Measurements from ENCODE around the gene B3GAT1. TPM values are rescaled to one million over a fixed set of nuclear protein-coding genes. Genes with fewer than 3 reads are reported as not detected.

B3GAT1 gene
- total and polyA plus RNA-seq, 9 donors = 0.11 to 1.4 (median 0.23) TPM

GRCh38 chr11:134382830-134383229, 29.2 kb downstream of the B3GAT1 start:
- H3K9me3 ChIP-seq = no peaks in the 10 kb centered on the region
- intact Hi-C loops (cut with DNase I) = no loop called here
- no peak for DNase-seq
- H3K36me3 ChIP-seq = no peaks in the 10 kb centered on the region
- no peaks in the 10 kb centered on the region for H3K27me3 ChIP-seq
- H3K4me3 ChIP-seq = no peak overlapping the region
- H3K4me1 ChIP-seq (ENCODE audit: insufficient read depth) = no peaks in the 10 kb centered on the region
- WGBS, 3 donors = 93 to 94% (median 93%) methylated on average over 24 of the region's 24 CpGs
- TF ChIP-seq CTCF (IDR thresholded peaks at IDR 0.05) = no peak
- TF ChIP-seq POLR2A (IDR thresholded peaks at IDR 0.05) = no peak
- no peak overlapping the region for H3K27ac ChIP-seq

DNA sequence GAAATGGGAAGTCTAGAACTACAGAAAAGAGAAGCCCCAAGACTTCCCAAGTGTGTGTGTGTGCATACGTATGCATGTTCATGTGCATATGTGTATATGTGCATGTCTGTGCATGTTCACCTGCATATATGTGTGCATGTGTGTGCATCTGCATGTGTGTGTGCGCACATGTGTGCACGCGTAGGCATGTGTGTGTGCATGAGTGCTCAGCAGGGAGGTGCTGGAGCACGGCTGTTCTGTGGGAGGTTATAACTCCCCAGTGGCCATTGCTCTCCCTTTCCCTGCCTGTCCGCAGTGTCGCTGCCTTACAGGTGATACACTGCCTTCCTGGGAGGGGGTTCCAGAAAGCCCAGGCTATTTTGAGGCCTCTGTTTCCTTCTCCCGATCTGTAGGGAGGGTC, 29.8 kb downstream of the B3GAT1 start:
- H3K27me3 ChIP-seq = no peaks in the 10 kb centered on the region
- H3K36me3 ChIP-seq = no peaks in the 10 kb centered on the region
- intact Hi-C loops (cut with DNase I) = no loop called here
- 75 to 86% (median 86%) methylated on average over 8 of the region's 8 CpGs for WGBS, 3 donors
- no peaks in the 10 kb centered on the region for H3K9me3 ChIP-seq
- TF ChIP-seq EP300 (IDR thresholded peaks at IDR 0.05) (no peak), POLR2A (IDR thresholded peaks at IDR 0.05) (no peak), CTCF (IDR thresholded peaks at IDR 0.05) (no peak)
- no peak overlapping the region for H3K4me3 ChIP-seq
- H3K4me1 ChIP-seq (ENCODE audit: insufficient read depth) = no peaks in the 10 kb centered on the region
- no peak overlapping the region for H3K27ac ChIP-seq
- no peak for DNase-seq

DNA sequence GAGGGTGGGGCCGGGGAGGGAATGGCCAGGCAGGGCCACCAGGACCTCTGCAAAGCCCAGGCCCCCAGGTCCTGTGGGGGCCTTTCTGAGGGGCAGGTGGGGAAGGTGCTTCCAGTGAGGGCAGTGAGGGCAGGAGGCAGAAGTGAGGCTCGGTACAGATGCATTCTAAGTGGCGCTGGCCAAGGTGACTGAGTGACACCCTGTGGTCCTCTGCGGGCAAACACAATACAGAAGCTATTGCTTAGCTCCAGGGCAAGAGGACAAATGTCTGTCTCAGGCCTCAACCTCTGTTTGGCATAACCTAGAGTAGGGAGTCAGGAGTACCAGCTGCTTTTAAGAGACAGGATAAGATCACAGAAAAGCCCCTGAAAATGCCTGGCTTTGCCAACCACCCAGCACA, 31.3 kb downstream of the B3GAT1 start:
- no peak for DNase-seq
- Histone ChIP-seq H3K36me3 (no peaks in the 10 kb centered on the region), H3K9me3 (no peaks in the 10 kb centered on the region), H3K27ac (no peak overlapping the region), H3K27me3 (no peaks in the 10 kb centered on the region), H3K4me1 (ENCODE audit: insufficient read depth) (no peaks in the 10 kb centered on the region), H3K4me3 (no peak overlapping the region)
- TF ChIP-seq POLR2A (IDR thresholded peaks at IDR 0.05) = no peak
- no peak for TF ChIP-seq EP300 (IDR thresholded peaks at IDR 0.05)
- TF ChIP-seq CTCF (IDR thresholded peaks at IDR 0.05) = no peak
- intact Hi-C loops (cut with DNase I) = no loop called here
- 52 to 76% (median 64%) methylated on average over 4 of the region's 4 CpGs for WGBS, 3 donors

DNA sequence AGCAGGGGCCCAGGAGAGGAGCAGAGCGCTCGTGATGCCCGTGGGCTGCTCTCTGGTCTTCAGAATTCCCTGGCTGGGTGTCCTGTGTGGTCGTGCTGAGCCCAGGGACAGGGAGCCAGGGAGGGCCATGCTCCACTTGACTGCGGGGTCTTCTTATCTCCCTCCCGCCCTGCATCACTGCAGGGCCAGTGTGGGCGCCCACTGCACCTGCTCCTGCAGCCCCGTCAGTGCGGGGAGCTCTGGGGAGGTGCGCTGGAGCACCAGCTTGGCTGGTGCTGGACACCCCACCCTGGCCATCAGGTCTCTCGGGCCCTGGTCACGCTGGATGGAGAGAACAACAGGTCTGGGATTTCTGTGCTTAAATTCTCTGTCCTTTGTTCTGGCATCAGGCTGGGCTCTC, 31.8 kb downstream of the B3GAT1 start:
- no peak overlapping the region for H3K27ac ChIP-seq
- H3K36me3 ChIP-seq = no peaks in the 10 kb centered on the region
- 73 to 83% (median 83%) methylated on average over 12 of the region's 12 CpGs for WGBS, 3 donors

More for the DNA sequence above, 31.8 kb downstream of the B3GAT1 start:
- intact Hi-C loops (cut with DNase I) = no loop called here
- Histone ChIP-seq H3K4me1 (ENCODE audit: insufficient read depth) (no peaks in the 10 kb centered on the region), H3K9me3 (no peaks in the 10 kb centered on the region), H3K4me3 (no peak overlapping the region), H3K27me3 (no peaks in the 10 kb centered on the region)
- DNase-seq = no peak
- TF ChIP-seq POLR2A (IDR thresholded peaks at IDR 0.05) (no peak), CTCF (IDR thresholded peaks at IDR 0.05) (no peak)
